Tibial nerve (tissue), 4 donors: Measurements from ENCODE around the gene EYA3. TPM values are rescaled to one million over a fixed set of nuclear protein-coding genes. Genes with fewer than 3 reads are reported as not detected.

ENCODE experiments used
- DNase-seq, 2 donors: peaks; one replicate each; pipeline ENCODE4 v3.0.0-alpha.2; 2019; ENCODE audit warnings: low spot score in 2 of 2
- H3K27ac ChIP-seq, 4 donors: fragments of 200-600 bp; sonication (generic) in 3 of 4; one replicate each; pipeline ENCODE4 v1.5.1; 2017 to 2019; ENCODE audit warnings: mild to moderate bottlenecking in 1 of 4
- H3K27me3 ChIP-seq, 2 donors: fragments of 200-600 bp; sonication (generic) in 1 of 2; one replicate each; pipeline versions ENCODE4 v1.5.1 to v1.6.0; 2017 to 2019
- H3K36me3 ChIP-seq, 3 donors: fragments of 200-600 bp; sonication (generic); one replicate each; pipeline ENCODE4 v1.5.1; 2018 to 2019
- H3K4me1 ChIP-seq, 4 donors: fragments of 200-600 bp; sonication (generic) in 3 of 4; one replicate each; pipeline ENCODE4 v1.5.1; 2017 to 2019
- H3K4me3 ChIP-seq, 4 donors: fragments of 200-600 bp; sonication (generic) in 3 of 4; one replicate each; pipeline ENCODE4 v1.5.1; 2017 to 2019; ENCODE audit warnings: mild to moderate bottlenecking in 1 of 4, moderate library complexity in 1 of 4
- H3K9me3 ChIP-seq, 4 donors: fragments of 200-600 bp; sonication (generic) in 3 of 4; one replicate each; pipeline ENCODE4 v1.5.1; 2017 to 2019
- CTCF ChIP-seq, 5 experiments: fragments of 200-600 bp in 3 of 5; fragments of 450-650 bp in 2 of 5; sonication (generic) in 3 of 5; IDR thresholded peaks; one replicate each; pipeline ENCODE4 v1.5.1; 2016 to 2019; ENCODE audit warnings: antibody characterized with exemption in 5 of 5, mild to moderate bottlenecking in 3 of 5, moderate library complexity in 2 of 5
- EP300 ChIP-seq, 2 donors: sonication (generic); formaldehyde crosslinking; IDR thresholded peaks; one replicate each; pipeline ENCODE4 v1.6.1; 2017; ENCODE audit warnings: antibody characterized with exemption in 2 of 2, mild to moderate bottlenecking in 1 of 2
- POLR2A ChIP-seq, 2 donors: fragments of 450-650 bp; IDR thresholded peaks; one replicate each; pipeline ENCODE4 v1.6.1; 2017; ENCODE audit warnings: antibody characterized with exemption in 2 of 2, mild to moderate bottlenecking in 2 of 2, moderate library complexity in 2 of 2
- WGBS, 2 donors: methylation state at CpG; one replicate each; pipeline ENCODE4 v1.1.5; 2018; 5-methylcytosine and 5-hydroxymethylcytosine counted together
- total RNA-seq, 4 donors: library from RNA; depleted of rRNA; stranded (reverse); fragments of >200 nt; gene quantifications; one replicate each; pipeline ENCODE4 v1.1.0, GENCODE V29; 2016

Gene EYA3
- total RNA-seq, 4 donors from 2014 or later, result 9.2 to 17.6 (median 14.6) TPM

DNA sequence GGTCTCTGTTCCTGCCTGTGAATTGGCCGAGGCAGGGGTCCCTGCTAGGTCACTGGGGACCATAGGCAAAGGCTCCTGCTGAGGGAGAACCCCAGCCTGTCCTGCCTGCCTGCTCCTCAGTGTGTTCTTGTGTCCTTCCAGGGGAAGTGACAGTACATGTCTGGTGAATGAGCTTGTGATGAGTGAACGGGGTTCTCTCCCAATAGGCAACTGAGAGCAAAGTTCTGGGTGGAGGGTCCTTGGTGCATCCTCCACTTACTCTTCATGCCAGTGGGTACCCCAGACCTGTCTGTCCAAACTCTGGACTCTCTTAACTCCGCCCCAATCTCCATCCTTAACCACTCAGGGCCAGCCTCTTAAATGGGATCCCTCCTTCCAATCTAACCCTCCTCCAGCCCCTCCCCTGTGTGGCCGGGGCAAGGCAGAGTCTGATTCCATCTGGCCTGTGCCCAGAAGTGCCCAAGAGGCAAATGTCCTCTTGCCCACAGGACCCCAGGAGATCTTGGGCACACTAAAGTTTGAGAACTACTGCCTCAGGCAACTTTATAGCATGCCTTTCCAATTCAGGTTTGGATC, 126.7 kb downstream of the EYA3 start:
- TF ChIP-seq POLR2A (IDR thresholded peaks at IDR 0.05) (no peak), EP300 (IDR thresholded peaks at IDR 0.05) (no peak), CTCF (IDR thresholded peaks at IDR 0.05) (no peak)
- WGBS, 2 donors, result 38 to 44% methylated on average over 4 of the region's 4 CpGs
- DNase-seq, result no peak
- peaks cover 0 to 37% (median 10%) of the 10 kb centered on the region in 3 donors for H3K36me3 ChIP-seq
- no peak overlapping the region for H3K4me3 ChIP-seq
- H3K27me3 ChIP-seq, result no peaks in the 10 kb centered on the region
- H3K9me3 ChIP-seq, result no peaks in the 10 kb centered on the region
- peaks cover 0 to 31% (median 14%) of the 10 kb centered on the region in 4 donors for H3K4me1 ChIP-seq
- peak overlapping the region in 3 of 4 donors; percentile 4 to 90 (median 88) for H3K27ac ChIP-seq

- Histone ChIP-seq H3K27me3 (no peaks in the 10 kb centered on the region), H3K4me3 (peak overlapping the region; percentile 64 to 82 (median 70)), H3K9me3 (no peaks in the 10 kb centered on the region), H3K27ac (peak overlapping the region in 3 of 4 donors; percentile 87 to 90 (median 88)), H3K36me3 (peaks cover 0 to 30% (median 5%) of the 10 kb centered on the region in 3 donors), H3K4me1 (peaks cover 0 to 31% (median 14%) of the 10 kb centered on the region in 4 donors)
- TF ChIP-seq EP300 (IDR thresholded peaks at IDR 0.05) (no peak), POLR2A (IDR thresholded peaks at IDR 0.05) (no peak), CTCF (IDR thresholded peaks at IDR 0.05) (no peak)
- DNase-seq, result no peak
- 34 to 43% methylated on average over 13 of the region's 13 CpGs for WGBS, 2 donors
These were observed 127.4 kb downstream of the EYA3 start for GRCh38 chr1:27960762-27961645.

DNA sequence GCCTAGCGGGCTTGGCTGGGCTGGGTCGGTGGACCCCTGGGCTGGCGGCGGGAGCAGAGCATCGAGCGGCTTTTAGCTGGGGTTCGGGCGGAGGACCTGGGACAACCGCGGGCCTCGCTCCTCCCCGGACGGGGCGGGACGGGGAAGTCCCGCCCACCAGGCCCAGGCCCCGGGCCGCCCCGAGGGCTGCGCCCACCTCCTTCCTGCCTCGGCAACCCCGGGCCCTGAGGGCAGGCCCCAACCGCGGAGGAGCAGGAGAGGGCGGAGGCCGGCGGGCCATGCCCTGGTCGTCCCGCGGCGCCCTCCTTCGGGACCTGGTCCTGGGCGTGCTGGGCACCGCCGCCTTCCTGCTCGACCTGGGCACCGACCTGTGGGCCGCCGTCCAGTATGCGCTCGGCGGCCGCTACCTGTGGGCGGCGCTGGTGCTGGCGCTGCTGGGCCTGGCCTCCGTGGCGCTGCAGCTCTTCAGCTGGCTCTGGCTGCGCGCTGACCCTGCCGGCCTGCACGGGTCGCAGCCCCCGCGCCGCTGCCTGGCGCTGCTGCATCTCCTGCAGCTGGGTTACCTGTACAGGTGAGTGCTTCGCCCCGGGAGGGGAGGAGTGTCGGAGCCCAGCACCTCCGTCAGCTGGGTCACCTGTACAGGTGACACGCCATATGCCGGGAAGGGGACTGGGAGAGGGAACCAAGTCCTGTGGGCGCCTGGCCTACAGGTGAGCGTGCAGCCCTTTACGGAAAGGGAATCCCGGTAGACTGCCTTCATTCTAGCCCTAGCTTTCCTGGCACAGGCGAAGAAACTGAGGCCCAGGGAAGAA, 128.4 kb downstream of the EYA3 start, which contains the start of gene XKR8:
XKR8 (plus strand) TSS at position 182 of the 812 bp plus-strand sequence; CDS start at position 279, 97 bp downstream.
- peaks cover 0 to 31% (median 14%) of the 10 kb centered on the region in 4 donors for H3K4me1 ChIP-seq
- TF ChIP-seq POLR2A (IDR thresholded peaks at IDR 0.05), result peak in 1 of 2 donors; percentile 54
- TF ChIP-seq EP300 (IDR thresholded peaks at IDR 0.05), result peak in 1 of 2 donors; percentile 50
- TF ChIP-seq CTCF (IDR thresholded peaks at IDR 0.05), result peak; percentile 27 to 63 (median 41)
- no peaks in the 10 kb centered on the region for H3K27me3 ChIP-seq
- peak within 1 kb of the TSS; percentile 76 to 90 (median 88) for H3K27ac ChIP-seq
- H3K9me3 ChIP-seq, result no peaks in the 10 kb centered on the region
- peaks cover 0 to 20% (median 0%) of the 10 kb centered on the region in 3 donors for H3K36me3 ChIP-seq
- 13 to 23% methylated on average over 14 to 35 of the region's 68 CpGs for WGBS, 2 donors
- peak; percentile 38 to 49 for DNase-seq
- H3K4me3 ChIP-seq, result peak within 1 kb of the TSS; percentile 64 to 82 (median 70)

GRCh38 chr1:27958513-27958912, 129.9 kb downstream of the EYA3 start:
- no peak for TF ChIP-seq CTCF (IDR thresholded peaks at IDR 0.05)
- no peak for TF ChIP-seq EP300 (IDR thresholded peaks at IDR 0.05)
- TF ChIP-seq POLR2A (IDR thresholded peaks at IDR 0.05), result no peak
- no peak for DNase-seq

More at GRCh38 chr1:27958513-27958912, 129.9 kb downstream of the EYA3 start:
- no peak overlapping the region for H3K4me3 ChIP-seq
- no peaks in the 10 kb centered on the region for H3K27me3 ChIP-seq
- H3K27ac ChIP-seq, result no peak overlapping the region
- 97% methylated on average over 22 to 26 of the region's 26 CpGs for WGBS, 2 donors
- peaks cover 0 to 31% (median 14%) of the 10 kb centered on the region in 4 donors for H3K4me1 ChIP-seq
- H3K9me3 ChIP-seq, result no peaks in the 10 kb centered on the region
- peaks cover 0 to 7% (median 0%) of the 10 kb centered on the region in 3 donors for H3K36me3 ChIP-seq
